NCI-H1105 treated with DMSO at 0.1 percent for 48 hours (cell line): ENCODE measurements around the gene ITSN1.
"Not testable (repeated sequence)": the region's sequence is repeated elsewhere in the genome, so short reads cannot be mapped to it uniquely, and the experiment has no call there.

Experiments
- DNase-seq: peaks from one replicate; lab custom pipeline; 2025; lab: John Stamatoyannopoulos, UW

ITSN1 gene

GRCh38 chr21:33770542-33770941 is 128.2 kb downstream of the ITSN1 start:
- DNase-seq, result no peak

GRCh38 chr21:33771976-33772375 is 129.7 kb downstream of the ITSN1 start:
- DNase-seq, result no peak

GRCh38 chr21:33774551-33774950 is 132.2 kb downstream of the ITSN1 start:
- no peak for DNase-seq

- no peak for DNase-seq
Measured at GRCh38 chr21:33775100-33775828, 133.0 kb downstream of the ITSN1 start.

GRCh38 chr21:33780631-33781030 is 138.3 kb downstream of the ITSN1 start:
- DNase-seq, result no peak

- no peak for DNase-seq
Measured at GRCh38 chr21:33781121-33781520, 138.8 kb downstream of the ITSN1 start.

- no peak for DNase-seq
Measured at GRCh38 chr21:33783187-33783979, 141.1 kb downstream of the ITSN1 start.

GRCh38 chr21:33787431-33787830 is 145.1 kb downstream of the ITSN1 start:
- DNase-seq, result no peak

GRCh38 chr21:33788438-33788837 is 146.1 kb downstream of the ITSN1 start:
- not testable (repeated sequence) for DNase-seq

GRCh38 chr21:33789697-33790096 is 147.4 kb downstream of the ITSN1 start:
- DNase-seq, result no peak

- DNase-seq, result no peak
Measured at GRCh38 chr21:33791073-33791472, 148.8 kb downstream of the ITSN1 start.

GRCh38 chr21:33794596-33794995 is 152.3 kb downstream of the ITSN1 start:
- no peak for DNase-seq

- no peak for DNase-seq
Measured at GRCh38 chr21:33797565-33797964, 155.3 kb downstream of the ITSN1 start.

- no peak for DNase-seq
Measured at GRCh38 chr21:33799378-33800090, 157.2 kb downstream of the ITSN1 start.

GRCh38 chr21:33800753-33801423 is 158.6 kb downstream of the ITSN1 start:
- DNase-seq, result no peak

GRCh38 chr21:33801424-33802405 is 159.4 kb downstream of the ITSN1 start:
- DNase-seq, result peak; percentile 92

GRCh38 chr21:33802481-33802880 is 160.2 kb downstream of the ITSN1 start:
- DNase-seq, result no peak

GRCh38 chr21:33808715-33809367 is 166.5 kb downstream of the ITSN1 start:
- DNase-seq, result no peak

GRCh38 chr21:33810766-33811165 is 168.5 kb downstream of the ITSN1 start:
- DNase-seq, result no peak
